ENCODE data around the gene RAB40C. TPM values are rescaled to one million over a fixed set of nuclear protein-coding genes. Genes with fewer than 3 reads are reported as not detected.

The RAB40C gene
- total and polyA plus RNA-seq, 2 donors from 2014 or later: 18.1 to 24.0 TPM

GRCh38 chr16:557463-558297 lies 32.2 kb upstream of the RAB40C start:
- intact Hi-C loops (cut with DNase I): no loop called here
- no peak for TF ChIP-seq CTCF (IDR thresholded peaks at IDR 0.05; ENCODE audit: borderline replicate concordance, extremely low read depth, insufficient read depth)
- H3K27ac ChIP-seq (ENCODE audit: low read depth in 2 of 2, low read length in 2 of 2): peak overlapping the region in 1 of 2 donors; percentile 41
- peaks cover 8% of the 10 kb centered on the region for H3K27me3 ChIP-seq (ENCODE audit: control insufficient read depth, insufficient read depth, low read length)
- no peak for DNase-seq
- no peak overlapping the region for H3K9ac ChIP-seq (ENCODE audit: low read length in 3 of 3)
- H3K4me1 ChIP-seq (ENCODE audit: control insufficient read depth in 2 of 3, insufficient read depth in 2 of 3, low read depth in 1 of 3, low read length in 3 of 3): peaks cover 0 to 21% (median 3%) of the 10 kb centered on the region in 3 donors
- H3K4me3 ChIP-seq (ENCODE audit: low read length in 3 of 3): no peak overlapping the region
- FAIRE-seq: no peak
- H3K36me3 ChIP-seq (ENCODE audit: control insufficient read depth in 2 of 3, insufficient read depth in 3 of 3, low read length in 3 of 3): no peaks in the 10 kb centered on the region
- H3K9me3 ChIP-seq (ENCODE audit: control insufficient read depth in 2 of 3, insufficient read depth in 1 of 3, low read length in 3 of 3): no peaks in the 10 kb centered on the region

DNA sequence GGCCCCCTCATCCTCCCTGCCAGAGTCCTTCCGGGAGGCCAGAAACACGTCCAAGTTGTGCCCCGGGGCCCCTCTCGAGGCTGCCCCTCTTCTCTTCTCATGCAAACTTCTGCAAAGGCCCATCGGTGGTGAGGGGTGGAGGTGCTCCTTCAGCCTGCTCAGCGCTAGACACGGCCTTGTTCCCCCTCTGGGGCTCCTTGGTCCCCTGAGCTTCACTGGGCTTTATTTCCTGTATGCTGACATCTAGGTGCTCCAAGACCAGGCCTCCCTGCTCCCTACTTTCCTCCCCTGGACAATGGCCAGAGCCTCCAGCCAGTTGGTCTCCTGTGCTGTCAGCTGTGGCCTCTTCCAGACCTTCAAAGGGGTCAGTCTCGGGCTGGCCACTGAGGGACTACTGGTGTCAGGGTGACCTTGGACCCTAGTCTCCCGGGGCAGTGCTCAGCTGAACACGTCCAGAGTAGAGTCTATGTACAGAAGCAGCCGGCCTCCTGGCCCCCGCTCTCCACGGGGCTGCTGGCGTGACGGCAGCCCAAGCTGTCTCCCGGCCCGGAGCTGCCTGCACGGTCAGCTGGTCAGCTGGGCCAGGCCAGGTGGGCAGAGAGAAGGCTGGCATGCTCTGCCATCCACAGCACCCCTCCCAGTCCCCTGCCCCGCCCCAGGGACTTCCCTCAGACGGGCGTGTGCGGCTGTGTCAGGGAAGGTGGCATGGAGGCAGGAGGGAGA lies 31.4 kb upstream of the RAB40C start:
- DNase-seq (no peak), FAIRE-seq (no peak)
- Histone ChIP-seq H3K4me3 (ENCODE audit: low read length in 3 of 3) (no peak overlapping the region), H3K9ac (ENCODE audit: low read length in 3 of 3) (no peak overlapping the region), H3K9me3 (ENCODE audit: control insufficient read depth in 2 of 3, insufficient read depth in 1 of 3, low read length in 3 of 3) (no peaks in the 10 kb centered on the region), H3K27me3 (ENCODE audit: control insufficient read depth, insufficient read depth, low read length) (peaks cover 8% of the 10 kb centered on the region), H3K36me3 (ENCODE audit: control insufficient read depth in 2 of 3, insufficient read depth in 3 of 3, low read length in 3 of 3) (no peaks in the 10 kb centered on the region), H3K4me1 (ENCODE audit: control insufficient read depth in 2 of 3, insufficient read depth in 2 of 3, low read depth in 1 of 3, low read length in 3 of 3) (peaks cover 0 to 21% (median 3%) of the 10 kb centered on the region in 3 donors), H3K27ac (ENCODE audit: low read depth in 2 of 2, low read length in 2 of 2) (peak overlapping the region; percentile 32 to 53)
- intact Hi-C loops (cut with DNase I): no loop called here
- no peak for TF ChIP-seq CTCF (IDR thresholded peaks at IDR 0.05; ENCODE audit: borderline replicate concordance, extremely low read depth, insufficient read depth)

DNA sequence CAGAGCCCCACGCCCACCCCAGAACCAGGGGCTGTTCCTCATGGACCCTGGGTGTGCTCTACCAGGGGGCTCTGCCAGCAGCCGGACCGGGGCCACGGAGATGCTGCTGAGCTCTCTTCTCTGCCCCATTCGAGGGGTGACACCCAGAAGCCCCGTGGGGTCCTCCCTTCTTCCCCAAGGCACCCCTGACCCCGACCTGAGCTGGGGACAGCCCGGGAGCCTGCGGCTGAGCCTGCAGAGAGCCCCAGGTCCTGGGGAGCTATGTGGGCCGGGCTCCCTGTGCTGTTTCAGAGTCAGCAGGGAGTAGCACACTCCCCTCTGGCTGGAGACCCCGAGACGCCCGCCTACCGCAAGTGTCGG lies 30.9 kb upstream of the RAB40C start:
- intact Hi-C loops (cut with DNase I): no loop called here
- Histone ChIP-seq H3K4me3 (ENCODE audit: low read length in 3 of 3) (no peak overlapping the region), H3K9ac (ENCODE audit: low read length in 3 of 3) (no peak overlapping the region), H3K36me3 (ENCODE audit: control insufficient read depth in 2 of 3, insufficient read depth in 3 of 3, low read length in 3 of 3) (no peaks in the 10 kb centered on the region), H3K27ac (ENCODE audit: low read depth in 2 of 2, low read length in 2 of 2) (peak overlapping the region; percentile 32 to 53), H3K9me3 (ENCODE audit: control insufficient read depth in 2 of 3, insufficient read depth in 1 of 3, low read length in 3 of 3) (no peaks in the 10 kb centered on the region), H3K27me3 (ENCODE audit: control insufficient read depth, insufficient read depth, low read length) (peaks cover 8% of the 10 kb centered on the region), H3K4me1 (ENCODE audit: control insufficient read depth in 2 of 3, insufficient read depth in 2 of 3, low read depth in 1 of 3, low read length in 3 of 3) (peaks cover 0 to 21% (median 3%) of the 10 kb centered on the region in 3 donors)
- FAIRE-seq (no peak), DNase-seq (no peak)
- TF ChIP-seq CTCF (IDR thresholded peaks at IDR 0.05; ENCODE audit: borderline replicate concordance, extremely low read depth, insufficient read depth): no peak

Data from kidney (tissue), 14 donors.